A673 (cell line): ENCODE data around the gene DYNLT3. TPM values are rescaled to one million over a fixed set of nuclear protein-coding genes. Genes with fewer than 3 reads are reported as not detected.

Source experiments
- BruUV-seq: library from RNA; stranded (reverse); fragments of 400-500 nt; replicated peaks from 2 replicates; lab custom pipeline; 2021; lab: Mats Ljungman, UMichigan
- CTCF ChIA-PET: fragments of 300-600 bp; sonication (Branson Sonifier 250); formaldehyde crosslinking; loops from one replicate; lab custom pipeline; 2022; ENCODE audit warnings: antibody characterized with exemption; lab: Charles Lee
- POLR2A ChIA-PET: fragments of 300-600 bp; sonication (Branson Sonifier 250); formaldehyde crosslinking; loops from one replicate; lab custom pipeline; 2022; ENCODE audit warnings: antibody characterized with exemption; ENCODE audit not compliant: low non-redundant PET; lab: Charles Lee
- DNase-seq: peaks from one replicate; pipeline ENCODE4 v3.0.0-alpha.2; 2015; ENCODE audit warnings: low spot score
- H3K27ac ChIP-seq: fragments of 200-600 bp; sonication (generic); 2 replicates; pipeline ENCODE4 v1.5.1; 2016; ENCODE audit warnings: mixed run types, low read depth, mild to moderate bottlenecking, mixed read lengths, antibody characterized with exemption, low read length; ENCODE audit not compliant: poor library complexity, severe bottlenecking
- H3K27me3 ChIP-seq: fragments of 200-600 bp; sonication (generic); replicated peaks from 2 replicates; pipeline ENCODE4 v1.6.1; 2017; ENCODE audit warnings: mixed run types, low read depth, mild to moderate bottlenecking, mixed read lengths, antibody characterized with exemption, low read length; ENCODE audit not compliant: insufficient read depth, poor library complexity
- H3K36me3 ChIP-seq: fragments of 200-600 bp; sonication (generic); 2 replicates; pipeline ENCODE4 v1.6.1; 2016; ENCODE audit warnings: mixed run types, mild to moderate bottlenecking, mixed read lengths, antibody characterized with exemption, low read length; ENCODE audit not compliant: insufficient read depth, poor library complexity, severe bottlenecking
- H3K4me1 ChIP-seq: fragments of 200-600 bp; sonication (generic); 2 replicates; pipeline ENCODE4 v1.6.1; 2017; ENCODE audit warnings: mixed run types, mild to moderate bottlenecking, mixed read lengths, antibody characterized with exemption, low read length; ENCODE audit not compliant: insufficient read depth, poor library complexity, severe bottlenecking
- H3K4me3 ChIP-seq: fragments of 200-600 bp; sonication (generic); 2 replicates; pipeline ENCODE4 v1.5.1; 2016; ENCODE audit warnings: low read depth, mixed run types, mild to moderate bottlenecking, mixed read lengths, low read length; ENCODE audit not compliant: poor library complexity, severe bottlenecking
- H3K9me3 ChIP-seq: fragments of 200-600 bp; sonication (generic); 2 replicates; pipeline ENCODE4 v1.6.1; 2016; ENCODE audit warnings: mixed run types, low read depth, mild to moderate bottlenecking, mixed read lengths, antibody characterized with exemption, low read length; ENCODE audit not compliant: poor library complexity, severe bottlenecking
- EZH2 ChIP-seq: fragments of 200-600 bp; sonication (generic); IDR thresholded peaks from 2 replicates; pipeline ENCODE4 v1.6.1; 2017; ENCODE audit warnings: borderline replicate concordance, low read depth, mild to moderate bottlenecking, mixed read lengths, antibody characterized with exemption, low read length; ENCODE audit not compliant: poor library complexity, severe bottlenecking
- intact Hi-C: fragments of 100-400 bp; cut with micrococcal nuclease; formaldehyde crosslinking; loops from one replicate; pipeline ENCODE4 v1.10.0; 2022; ENCODE audit not compliant: unreplicated experiment
- total RNA-seq: library from RNA; stranded (reverse); gene quantifications from 2 replicates; pipeline ENCODE4 v1.2.3, GENCODE V29; 2021
- TF ChIP-seq, protein P1 (sequence below): fragments of 300-800, 200-600 bp; sonication (generic); conservative IDR thresholded peaks from 2 replicates; pipeline ENCODE4 v1.5.1; 2017; ENCODE audit warnings: low read depth, mild to moderate bottlenecking, antibody characterized with exemption, low read length, moderate library complexity, mixed read lengths

DYNLT3 gene
- total RNA-seq, 1 experiment from 2014 or later, result 38.3 TPM

DNA sequence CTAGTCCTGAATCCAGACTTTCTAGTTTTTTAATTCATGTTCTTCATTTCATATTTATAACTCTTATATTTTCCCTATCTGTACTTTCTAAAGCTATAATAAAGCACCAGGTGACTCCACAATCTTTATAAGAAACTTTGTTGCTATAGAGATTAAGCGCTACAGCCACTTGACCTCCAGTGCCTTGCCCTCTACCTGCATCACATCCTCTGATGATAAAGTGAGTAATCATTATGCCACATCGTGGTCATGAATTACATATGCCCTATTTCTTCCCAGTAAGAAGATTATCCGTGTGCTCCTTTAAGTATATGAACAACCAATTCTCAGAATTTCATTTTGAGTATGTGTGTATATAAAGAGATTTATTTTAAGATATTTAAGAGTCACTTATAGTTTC lies 6.8 kb upstream of the DYNLT3 start:
- Histone ChIP-seq H3K4me3 (no peak overlapping the region), H3K27ac (no peak overlapping the region), H3K9me3 (no peaks in the 10 kb centered on the region), H3K36me3 (no peaks in the 10 kb centered on the region), H3K27me3 (no peaks in the 10 kb centered on the region), H3K4me1 (no peaks in the 10 kb centered on the region)
- no TSS peak for BruUV-seq
- ChIA-PET CTCF (no interaction called here), POLR2A (no interaction called here)
- intact Hi-C loops, result no loop called here
- TF ChIP-seq, protein P1, sequence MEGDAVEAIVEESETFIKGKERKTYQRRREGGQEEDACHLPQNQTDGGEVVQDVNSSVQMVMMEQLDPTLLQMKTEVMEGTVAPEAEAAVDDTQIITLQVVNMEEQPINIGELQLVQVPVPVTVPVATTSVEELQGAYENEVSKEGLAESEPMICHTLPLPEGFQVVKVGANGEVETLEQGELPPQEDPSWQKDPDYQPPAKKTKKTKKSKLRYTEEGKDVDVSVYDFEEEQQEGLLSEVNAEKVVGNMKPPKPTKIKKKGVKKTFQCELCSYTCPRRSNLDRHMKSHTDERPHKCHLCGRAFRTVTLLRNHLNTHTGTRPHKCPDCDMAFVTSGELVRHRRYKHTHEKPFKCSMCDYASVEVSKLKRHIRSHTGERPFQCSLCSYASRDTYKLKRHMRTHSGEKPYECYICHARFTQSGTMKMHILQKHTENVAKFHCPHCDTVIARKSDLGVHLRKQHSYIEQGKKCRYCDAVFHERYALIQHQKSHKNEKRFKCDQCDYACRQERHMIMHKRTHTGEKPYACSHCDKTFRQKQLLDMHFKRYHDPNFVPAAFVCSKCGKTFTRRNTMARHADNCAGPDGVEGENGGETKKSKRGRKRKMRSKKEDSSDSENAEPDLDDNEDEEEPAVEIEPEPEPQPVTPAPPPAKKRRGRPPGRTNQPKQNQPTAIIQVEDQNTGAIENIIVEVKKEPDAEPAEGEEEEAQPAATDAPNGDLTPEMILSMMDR, result no peak
- no peak for TF ChIP-seq EZH2
- no peak for DNase-seq

DNA sequence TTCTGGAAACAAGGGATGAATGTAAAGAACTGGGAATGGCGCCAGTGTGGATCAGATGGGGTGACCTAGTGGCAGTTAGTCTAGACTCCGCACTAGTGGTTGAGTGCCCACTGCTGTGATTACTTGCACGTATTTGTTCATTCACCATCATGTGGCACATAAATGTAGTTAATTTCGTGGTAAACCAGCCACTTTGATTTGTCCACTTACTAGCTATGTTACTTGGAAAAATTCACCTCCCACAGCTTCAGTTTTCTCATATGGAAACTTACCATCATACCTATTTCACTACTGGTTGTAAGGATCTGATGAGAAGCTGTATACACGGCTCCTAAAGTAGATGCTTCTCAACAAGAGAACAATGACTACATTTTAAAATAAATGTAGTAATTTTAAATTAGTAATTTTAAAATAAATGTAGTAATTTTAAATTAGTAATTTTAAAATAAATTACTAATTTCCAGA lies 394 bp upstream of the DYNLT3 start:
- Histone ChIP-seq H3K27ac (peak overlapping the region; percentile 65), H3K36me3 (no peaks in the 10 kb centered on the region), H3K27me3 (no peaks in the 10 kb centered on the region), H3K4me1 (no peaks in the 10 kb centered on the region), H3K9me3 (no peaks in the 10 kb centered on the region), H3K4me3 (peak overlapping the region; percentile 70)
- no peak for TF ChIP-seq EZH2
- TF ChIP-seq, protein P1, result no peak
- intact Hi-C loops, result no loop called here
- BruUV-seq, result TSS peak; percentile 92
- POLR2A ChIA-PET, result no interaction called here
- DNase-seq, result no peak
- CTCF ChIA-PET, result no interaction called here

DNA sequence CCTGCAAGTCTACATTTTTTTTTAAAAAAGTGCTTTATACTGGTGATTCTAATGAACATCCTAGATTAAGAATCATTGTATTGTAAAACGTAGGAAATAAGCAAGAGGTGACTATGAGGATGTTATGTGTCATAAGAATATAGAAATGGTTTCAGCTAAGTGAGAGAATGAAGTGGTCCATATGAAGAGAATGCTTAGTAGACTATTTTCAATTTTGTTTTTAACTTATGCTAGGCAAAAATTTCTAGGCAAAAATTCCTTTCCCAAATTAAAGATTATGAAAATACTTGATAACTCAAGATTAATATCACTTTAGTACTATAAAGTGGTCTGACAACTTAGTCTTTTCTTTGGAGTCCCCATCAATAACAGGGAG lies 825 bp downstream of the DYNLT3 start:
- intact Hi-C loops, result no loop called here
- no peaks in the 10 kb centered on the region for H3K36me3 ChIP-seq
- no peaks in the 10 kb centered on the region for H3K27me3 ChIP-seq
- no peak for DNase-seq
- no peaks in the 10 kb centered on the region for H3K9me3 ChIP-seq
- CTCF ChIA-PET, result no interaction called here
- no TSS peak for BruUV-seq
- POLR2A ChIA-PET, result no interaction called here
- TF ChIP-seq, protein P1, result no peak
- no peak for TF ChIP-seq EZH2
- H3K4me1 ChIP-seq, result no peaks in the 10 kb centered on the region
- no peak overlapping the region for H3K27ac ChIP-seq
- H3K4me3 ChIP-seq, result peak overlapping the region; percentile 70
